ENCODE data around the gene CACNG4. TPM values are rescaled to one million over a fixed set of nuclear protein-coding genes. Genes with fewer than 3 reads are reported as not detected.

CACNG4 gene
- total and polyA plus RNA-seq, 2 experiments from 2014 or later = 1.6 to 4.1 TPM

GRCh38 chr17:67079491-67079890 lies 115.0 kb downstream of the CACNG4 start (continued):
- TF ChIP-seq EZH2 (IDR thresholded peaks at IDR 0.05; ENCODE audit: low read depth, unreplicated experiment) (no peak), ZNF114 (CRISPR knock-in tag; IDR thresholded peaks at IDR 0.05) (no peak), CREB1 (CRISPR knock-in tag; IDR thresholded peaks at IDR 0.05; ENCODE audit: low read depth) (no peak), NANOG (IDR thresholded peaks at IDR 0.05; ENCODE audit: borderline replicate concordance) (no peak), ETS1 (IDR thresholded peaks at IDR 0.05) (no peak), STAT1 (IDR thresholded peaks at IDR 0.05; ENCODE audit: unreplicated experiment) (no peak), ZNF331 (CRISPR knock-in tag; IDR thresholded peaks at IDR 0.05; ENCODE audit: low read depth) (no peak)

- no peak overlapping the region for H3K4me3 Mint-ChIP-seq
- Histone ChIP-seq H3F3A (replicated peaks; ENCODE audit: low read depth) (no peaks in the 10 kb centered on the region), H3K4me2 (no peak overlapping the region), H3K27me3 (ENCODE audit: insufficient read depth) (no peaks in the 10 kb centered on the region), H3K4me3 (no peak overlapping the region), H4K20me1 (replicated peaks; ENCODE audit: insufficient read depth) (no peaks in the 10 kb centered on the region), H3K27ac (ENCODE audit: low read depth) (no peak overlapping the region), H3K79me2 (replicated peaks; ENCODE audit: insufficient read depth) (no peaks in the 10 kb centered on the region), H3K4me1 (ENCODE audit: insufficient read depth) (no peaks in the 10 kb centered on the region), H2AFZ (no peak overlapping the region), H3K9me2 (ENCODE audit: insufficient read depth) (no peaks in the 10 kb centered on the region), H3K36me3 (ENCODE audit: insufficient read depth) (no peaks in the 10 kb centered on the region)
- no peak for DNase-seq (ENCODE audit: low spot score)
- no peak for ATAC-seq
- H3K9me3 Mint-ChIP-seq = no peaks in the 10 kb centered on the region
- no peaks in the 10 kb centered on the region for H3K27me3 Mint-ChIP-seq (ENCODE audit: insufficient read depth, low read depth, poor library complexity)
- no peaks in the 10 kb centered on the region for H3K4me1 Mint-ChIP-seq
- peaks cover under 1% of the 10 kb centered on the region for H3K36me3 Mint-ChIP-seq (ENCODE audit: low read depth)
- no peak overlapping the region for H3K27ac Mint-ChIP-seq
- TF ChIP-seq EZH2phosphoT487 (IDR thresholded peaks at IDR 0.05; ENCODE audit: unreplicated experiment) (no peak), CTCF (conservative IDR thresholded peaks at IDR 0.05; ENCODE audit: low read depth in 2 of 2) (no peak), REST (IDR thresholded peaks at IDR 0.05; ENCODE audit: unreplicated experiment) (no peak), ETS1 (IDR thresholded peaks at IDR 0.05) (no peak), POLR2AphosphoS5 (IDR thresholded peaks at IDR 0.05; ENCODE audit: low read depth) (no peak), ZNF114 (CRISPR knock-in tag; IDR thresholded peaks at IDR 0.05) (no peak), ZNF462 (CRISPR knock-in tag; IDR thresholded peaks at IDR 0.05) (no peak), STAT1 (IDR thresholded peaks at IDR 0.05; ENCODE audit: unreplicated experiment) (no peak)
Measured at GRCh38 chr17:67080804-67081203, 116.3 kb downstream of the CACNG4 start.

Data from GM23338 (cell line).